IMR-90 (cell line): ENCODE measurements around the gene TTC3.

ENCODE experiments used
- POLR2A ChIP-seq: IDR thresholded peaks from 2 replicates; pipeline ENCODE4 v1.6.1; 2012; ENCODE audit warnings: mild to moderate bottlenecking, low read depth, low read length
- TF ChIP-seq, protein P1 (sequence below): conservative IDR thresholded peaks from 2 replicates; pipeline ENCODE4 v1.5.1; 2012; ENCODE audit warnings: mild to moderate bottlenecking, low read depth, low read length, improper control_type of control experiment
- TF ChIP-seq, protein P2 (sequence below): fragments of 150-350 bp; IDR thresholded peaks from 2 replicates; pipeline ENCODE4 v1.6.1; 2017; ENCODE audit warnings: mild to moderate bottlenecking, antibody characterized with exemption, low read length, low read depth
- TF ChIP-seq, protein P3 (sequence below): fragments of 150-350 bp; IDR thresholded peaks from 2 replicates; pipeline ENCODE4 v1.6.1; 2016; ENCODE audit warnings: low read depth, mild to moderate bottlenecking, low read length, moderate library complexity, borderline replicate concordance

- no peak for TF ChIP-seq POLR2A
- TF ChIP-seq, protein P1, sequence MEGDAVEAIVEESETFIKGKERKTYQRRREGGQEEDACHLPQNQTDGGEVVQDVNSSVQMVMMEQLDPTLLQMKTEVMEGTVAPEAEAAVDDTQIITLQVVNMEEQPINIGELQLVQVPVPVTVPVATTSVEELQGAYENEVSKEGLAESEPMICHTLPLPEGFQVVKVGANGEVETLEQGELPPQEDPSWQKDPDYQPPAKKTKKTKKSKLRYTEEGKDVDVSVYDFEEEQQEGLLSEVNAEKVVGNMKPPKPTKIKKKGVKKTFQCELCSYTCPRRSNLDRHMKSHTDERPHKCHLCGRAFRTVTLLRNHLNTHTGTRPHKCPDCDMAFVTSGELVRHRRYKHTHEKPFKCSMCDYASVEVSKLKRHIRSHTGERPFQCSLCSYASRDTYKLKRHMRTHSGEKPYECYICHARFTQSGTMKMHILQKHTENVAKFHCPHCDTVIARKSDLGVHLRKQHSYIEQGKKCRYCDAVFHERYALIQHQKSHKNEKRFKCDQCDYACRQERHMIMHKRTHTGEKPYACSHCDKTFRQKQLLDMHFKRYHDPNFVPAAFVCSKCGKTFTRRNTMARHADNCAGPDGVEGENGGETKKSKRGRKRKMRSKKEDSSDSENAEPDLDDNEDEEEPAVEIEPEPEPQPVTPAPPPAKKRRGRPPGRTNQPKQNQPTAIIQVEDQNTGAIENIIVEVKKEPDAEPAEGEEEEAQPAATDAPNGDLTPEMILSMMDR, result no peak
- TF ChIP-seq, protein P2, sequence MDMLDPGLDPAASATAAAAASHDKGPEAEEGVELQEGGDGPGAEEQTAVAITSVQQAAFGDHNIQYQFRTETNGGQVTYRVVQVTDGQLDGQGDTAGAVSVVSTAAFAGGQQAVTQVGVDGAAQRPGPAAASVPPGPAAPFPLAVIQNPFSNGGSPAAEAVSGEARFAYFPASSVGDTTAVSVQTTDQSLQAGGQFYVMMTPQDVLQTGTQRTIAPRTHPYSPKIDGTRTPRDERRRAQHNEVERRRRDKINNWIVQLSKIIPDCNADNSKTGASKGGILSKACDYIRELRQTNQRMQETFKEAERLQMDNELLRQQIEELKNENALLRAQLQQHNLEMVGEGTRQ, result no peak
- TF ChIP-seq, protein P3, sequence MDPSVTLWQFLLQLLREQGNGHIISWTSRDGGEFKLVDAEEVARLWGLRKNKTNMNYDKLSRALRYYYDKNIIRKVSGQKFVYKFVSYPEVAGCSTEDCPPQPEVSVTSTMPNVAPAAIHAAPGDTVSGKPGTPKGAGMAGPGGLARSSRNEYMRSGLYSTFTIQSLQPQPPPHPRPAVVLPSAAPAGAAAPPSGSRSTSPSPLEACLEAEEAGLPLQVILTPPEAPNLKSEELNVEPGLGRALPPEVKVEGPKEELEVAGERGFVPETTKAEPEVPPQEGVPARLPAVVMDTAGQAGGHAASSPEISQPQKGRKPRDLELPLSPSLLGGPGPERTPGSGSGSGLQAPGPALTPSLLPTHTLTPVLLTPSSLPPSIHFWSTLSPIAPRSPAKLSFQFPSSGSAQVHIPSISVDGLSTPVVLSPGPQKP, result no peak
Measured at GRCh38 chr21:37193676-37194075, 120.6 kb downstream of the TTC3 start.
